Mesothelial cell of epicardium (in vitro differentiated cells): Measurements from ENCODE around the gene HNRNPA1. TPM values are rescaled to one million over a fixed set of nuclear protein-coding genes. Genes with fewer than 3 reads are reported as not detected.
A peak's percentile ranks its signal among the peaks of the same experiment; 100 is the strongest.
"Not testable (repeated sequence)": the region's sequence is repeated elsewhere in the genome, so short reads cannot be mapped to it uniquely, and the experiment has no call there.

Experiments used
- DNase-seq, 2 experiments: peaks; one replicate each; pipeline ENCODE4 v3.0.0; 2021; ENCODE audit warnings: low spot score in 2 of 2; ENCODE audit not compliant: unreplicated experiment in 2 of 2
- H3K27ac Mint-ChIP-seq: 2 replicates; pipeline ENCODE4 v1.8.0; 2021; ENCODE audit warnings: mixed read lengths
- H3K27me3 Mint-ChIP-seq: 2 replicates; pipeline ENCODE4 v1.8.0; 2021; ENCODE audit warnings: low read depth, mixed read lengths
- H3K36me3 Mint-ChIP-seq: 2 replicates; pipeline ENCODE4 v1.8.0; 2021; ENCODE audit warnings: mixed read lengths
- H3K4me1 Mint-ChIP-seq: 2 replicates; pipeline ENCODE4 v1.8.0; 2021; ENCODE audit warnings: mixed read lengths
- H3K4me3 Mint-ChIP-seq: 2 replicates; pipeline ENCODE4 v1.8.0; 2021; ENCODE audit warnings: mild to moderate bottlenecking, moderate library complexity, mixed read lengths
- H3K9me3 Mint-ChIP-seq: 2 replicates; pipeline ENCODE4 v1.8.0; 2021; ENCODE audit warnings: mixed read lengths
- CTCF ChIP-seq: fragments of 200-600 bp; sonication (generic); IDR thresholded peaks from one replicate; pipeline ENCODE4 v1.5.0; 2021; ENCODE audit warnings: antibody characterized with exemption; ENCODE audit not compliant: unreplicated experiment
- total RNA-seq: library from RNA; stranded (reverse); gene quantifications from 3 replicates; pipeline ENCODE4 v1.2.1, GENCODE V29; 2021

HNRNPA1 gene
- total RNA-seq, 1 donor from 2014 or later: 2,205 TPM

GRCh38 chr12:54277823-54278276 is 2.7 kb upstream of the HNRNPA1 start:
- no peaks in the 10 kb centered on the region for H3K27me3 Mint-ChIP-seq
- TF ChIP-seq CTCF: no peak
- no peak overlapping the region for H3K27ac Mint-ChIP-seq
- H3K36me3 Mint-ChIP-seq: peaks cover 25% of the 10 kb centered on the region
- no peak overlapping the region for H3K4me3 Mint-ChIP-seq
- peaks cover 37% of the 10 kb centered on the region for H3K4me1 Mint-ChIP-seq
- no peaks in the 10 kb centered on the region for H3K9me3 Mint-ChIP-seq
- DNase-seq: no peak

GRCh38 chr12:54279227-54279631 is 1.3 kb upstream of the HNRNPA1 start:
- Mint-ChIP-seq H3K27me3 (no peaks in the 10 kb centered on the region), H3K4me3 (no peak overlapping the region), H3K9me3 (no peaks in the 10 kb centered on the region), H3K36me3 (peaks cover 32% of the 10 kb centered on the region), H3K4me1 (peaks cover 47% of the 10 kb centered on the region), H3K27ac (no peak overlapping the region)
- no peak for TF ChIP-seq CTCF
- DNase-seq: no peak

- Mint-ChIP-seq H3K4me1 (peaks cover 54% of the 10 kb centered on the region), H3K9me3 (no peaks in the 10 kb centered on the region)
- no peak for TF ChIP-seq CTCF
Measured at GRCh38 chr12:54279632-54280467, 676 bp upstream of the HNRNPA1 start, which contains the start of gene CBX5. CBX5 (minus strand) TSS chr12:54280122; CDS start chr12:54257650, 22,472 bp downstream.

GRCh38 chr12:54281261-54281638 is 724 bp downstream of the HNRNPA1 start:
- H3K4me3 Mint-ChIP-seq, H3K27me3 Mint-ChIP-seq, H3K9me3 Mint-ChIP-seq, H3K27ac Mint-ChIP-seq, DNase-seq: not testable (repeated sequence)
- peaks cover 63% of the 10 kb centered on the region for H3K4me1 Mint-ChIP-seq
- H3K36me3 Mint-ChIP-seq: peaks cover 45% of the 10 kb centered on the region

More at GRCh38 chr12:54279632-54280467, 676 bp upstream of the HNRNPA1 start, which contains the start of gene CBX5:
- peak; percentile 99 to 100 for DNase-seq
- Mint-ChIP-seq H3K27me3 (no peaks in the 10 kb centered on the region), H3K4me3 (no peak within 1 kb of the TSS), H3K36me3 (peaks cover 35% of the 10 kb centered on the region), H3K27ac (no peak within 1 kb of the TSS)

GRCh38 chr12:54281694-54282093 is 1.2 kb downstream of the HNRNPA1 start:
- H3K9me3 Mint-ChIP-seq, H3K4me3 Mint-ChIP-seq, H3K27ac Mint-ChIP-seq, DNase-seq, H3K27me3 Mint-ChIP-seq: not testable (repeated sequence)
- Mint-ChIP-seq H3K36me3 (peaks cover 46% of the 10 kb centered on the region), H3K4me1 (peaks cover 63% of the 10 kb centered on the region)

- H3K4me1 Mint-ChIP-seq: peaks cover 60% of the 10 kb centered on the region
- no peak for TF ChIP-seq CTCF
- no peak overlapping the region for H3K4me3 Mint-ChIP-seq
- H3K9me3 Mint-ChIP-seq: no peaks in the 10 kb centered on the region
- H3K27ac Mint-ChIP-seq: no peak overlapping the region
- H3K27me3 Mint-ChIP-seq: no peaks in the 10 kb centered on the region
- peaks cover 50% of the 10 kb centered on the region for H3K36me3 Mint-ChIP-seq
- DNase-seq: no peak
Measured at GRCh38 chr12:54282949-54283593, 2.5 kb downstream of the HNRNPA1 start.

- H3K4me1 Mint-ChIP-seq: peaks cover 54% of the 10 kb centered on the region
- not testable (repeated sequence) for DNase-seq, H3K9me3 Mint-ChIP-seq, H3K27me3 Mint-ChIP-seq, H3K4me3 Mint-ChIP-seq
- peak overlapping the region; percentile 94 for H3K27ac Mint-ChIP-seq
- peaks cover 50% of the 10 kb centered on the region for H3K36me3 Mint-ChIP-seq
Measured at GRCh38 chr12:54284070-54284780, 3.7 kb downstream of the HNRNPA1 start.
